Measurements from ENCODE around the gene TLX2.
"Not testable (repeated sequence)": the region's sequence is repeated elsewhere in the genome, so short reads cannot be mapped to it uniquely, and the experiment has no call there.

Gene TLX2

GRCh38 chr2:74514368-74515270 lies at the start of gene TLX2:
TLX2 (plus strand) TSS chr2:74514450; CDS start chr2:74514807, 357 bp downstream.
- DNase-seq (ENCODE audit: low spot score), result no peak

GRCh38 chr2:74470742-74471141 lies 43.5 kb upstream of the TLX2 start:
- ChIA-PET POLR2A (ENCODE audit: low non-redundant PET) (interaction anchor here (0.9 kb wide), 1 partner anchor 12 kb away, joined by 3 read pairs; the partner anchor contains the start of gene WBP1), CTCF (interaction anchor here (0.5 to 0.7 kb wide), 3 partner anchors 8 to 29 kb away, joined by 3 to 5 read pairs (median 3); no protein-coding TSS in a partner anchor)
- H3K27ac ChIP-seq, result peak overlapping the region; percentile 97
- not testable (repeated sequence) for DNase-seq (ENCODE audit: low spot score)

More at GRCh38 chr2:74514368-74515270, at the start of gene TLX2:
- POLR2A ChIA-PET (ENCODE audit: low non-redundant PET), result no interaction called here
- TF ChIP-seq CTCF (conservative IDR thresholded peaks at IDR 0.05; ENCODE audit: low read depth), result no peak
- CTCF ChIA-PET, result interaction anchor here (1.2 kb wide), 1 partner anchor 73 kb away, joined by 4 read pairs; no protein-coding TSS in a partner anchor
- H3K27ac ChIP-seq, result no peak within 1 kb of the TSS

GRCh38 chr2:74471332-74472065 lies 42.8 kb upstream of the TLX2 start:
- DNase-seq (ENCODE audit: low spot score), result no peak
- H3K27ac ChIP-seq, result peak overlapping the region; percentile 97
- CTCF ChIA-PET, result interaction anchor here (0.5 to 1.1 kb wide), 5 partner anchors 9 to 30 kb away, joined by 3 to 5 read pairs (median 3); partner anchors contain the start of gene TTC31
- no peak for TF ChIP-seq CTCF (conservative IDR thresholded peaks at IDR 0.05; ENCODE audit: low read depth)
- POLR2A ChIA-PET (ENCODE audit: low non-redundant PET), result interaction anchor here (0.5 to 0.9 kb wide), 3 partner anchors 13 to 33 kb away, joined by 3 to 6 read pairs (median 5); partner anchors contain the start of genes LBX2 and WBP1

GRCh38 chr2:74472086-74472944 lies 41.9 kb upstream of the TLX2 start, which contains the start of gene MRPL53:
MRPL53 (minus strand) TSS chr2:74472680; CDS start chr2:74472660, 20 bp downstream.
- ChIA-PET CTCF (interaction anchor here (0.6 to 1.1 kb wide), 3 partner anchors 10 to 34 kb away, joined by 3 to 6 read pairs (median 4); partner anchors contain the start of genes CCDC142 and TTC31), POLR2A (ENCODE audit: low non-redundant PET) (interaction anchor here (0.6 to 1.5 kb wide), 3 partner anchors 8 to 10 kb away, joined by 3 to 7 read pairs (median 3); partner anchors contain the start of genes CCDC142 and TTC31)
- peak; percentile 60 for DNase-seq (ENCODE audit: low spot score)
- TF ChIP-seq CTCF (conservative IDR thresholded peaks at IDR 0.05; ENCODE audit: low read depth), result no peak
- peak within 1 kb of the TSS; percentile 97 for H3K27ac ChIP-seq

GRCh38 chr2:74472945-74473258 lies 41.3 kb upstream of the TLX2 start:
- no peak for DNase-seq (ENCODE audit: low spot score)
- H3K27ac ChIP-seq, result peak overlapping the region; percentile 97
- ChIA-PET CTCF (interaction anchor here (1.0 kb wide), 1 partner anchor 10 kb away, joined by 6 read pairs; the partner anchor contains the start of genes CCDC142 and TTC31), POLR2A (ENCODE audit: low non-redundant PET) (interaction anchor here (0.6 to 1.5 kb wide), 3 partner anchors 8 to 10 kb away, joined by 3 to 7 read pairs (median 3); partner anchors contain the start of genes CCDC142 and TTC31)
- TF ChIP-seq CTCF (conservative IDR thresholded peaks at IDR 0.05; ENCODE audit: low read depth), result no peak

GRCh38 chr2:74474481-74474880 lies 39.8 kb upstream of the TLX2 start:
- TF ChIP-seq CTCF (conservative IDR thresholded peaks at IDR 0.05; ENCODE audit: low read depth), result no peak
- peak overlapping the region; percentile 97 for H3K27ac ChIP-seq
- ChIA-PET POLR2A (ENCODE audit: low non-redundant PET) (no interaction called here), CTCF (interaction anchor here (0.6 kb wide), 1 partner anchor 9 kb away, joined by 4 read pairs; no protein-coding TSS in a partner anchor)
- no peak for DNase-seq (ENCODE audit: low spot score)

Measured in RWPE1 (cell line).